Tracheal epithelial cell (primary cell): Measurements from ENCODE around the gene SERPINA12. TPM values are rescaled to one million over a fixed set of nuclear protein-coding genes. Genes with fewer than 3 reads are reported as not detected.

Experiments
- total RNA-seq: library from RNA; depleted of rRNA; stranded (reverse); fragments of >200 nt; gene quantifications from 2 replicates; pipeline ENCODE4 v1.2.1, GENCODE V29; 2014

Gene SERPINA12
- not detected in 2 replicates for total RNA-seq

GRCh38 chr14:94509356-94509755, at the start of gene SERPINA12:
Gene SERPINA12 (minus strand): TSS chr14:94509469. CDS start chr14:94498397, 11,072 bp downstream.

GRCh38 chr14:94476023-94476422, 33.2 kb downstream of the SERPINA12 start, which contains the start of gene SERPINA9:
Gene SERPINA9 (minus strand): TSS chr14:94476197. CDS start chr14:94469840, 6,357 bp downstream.

Other genes starting within 250 kb of the SERPINA12 start
- not detected in 2 replicates for gene SERPINA10, start 216.2 kb downstream of the SERPINA12 start, total RNA-seq
- gene SERPINA6, start 186.1 kb downstream of the SERPINA12 start, total RNA-seq, result 0.48 TPM in 1 of 2 replicates, not detected in the other
- gene SERPINA2, start 142.8 kb downstream of the SERPINA12 start, total RNA-seq, result not detected in 2 replicates
- gene SERPINA1, start 120.9 kb downstream of the SERPINA12 start, total RNA-seq, result 1.1 and 10.6 TPM in 2 replicates
- gene SERPINA11, start 56.7 kb downstream of the SERPINA12 start, total RNA-seq, result not detected in 2 replicates
- gene SERPINA9, start 33.3 kb downstream of the SERPINA12 start, total RNA-seq, result not detected in 2 replicates
- gene SERPINA4, start 52.0 kb upstream of the SERPINA12 start, total RNA-seq, result 0.24 TPM in 1 of 2 replicates, not detected in the other
- not detected in 2 replicates for gene SERPINA5, start 72.0 kb upstream of the SERPINA12 start, total RNA-seq
- 9.4 and 11.1 TPM in 2 replicates for gene SERPINA3, start 102.9 kb upstream of the SERPINA12 start, total RNA-seq